Cardiac muscle cell (in vitro differentiated cells and primary cell): ENCODE results near the gene HYLS1. TPM values are rescaled to one million over a fixed set of nuclear protein-coding genes. Genes with fewer than 3 reads are reported as not detected.
"Not testable (repeated sequence)": the region's sequence is repeated elsewhere in the genome, so short reads cannot be mapped to it uniquely, and the experiment has no call there.

ENCODE experiments used
- DNase-seq, 2 donors: peaks; one replicate each; pipeline versions ENCODE4 v3.0.0 to v3.0.0-alpha.2; 2010 to 2017; ENCODE audit warnings: low read depth in 1 of 2, low spot score in 1 of 2
- H3K27ac ChIP-seq: fragments of 200-600 bp; sonication (generic); 2 replicates; pipeline ENCODE4 v1.5.1; 2016
- H3K27me3 ChIP-seq: fragments of 200-600 bp; sonication (generic); 2 replicates; pipeline ENCODE4 v1.6.0; 2016; ENCODE audit warnings: control low read depth
- H3K36me3 ChIP-seq: fragments of 200-600 bp; sonication (generic); 2 replicates; pipeline ENCODE4 v1.5.1; 2016; ENCODE audit warnings: control low read depth
- H3K4me1 ChIP-seq: fragments of 200-600 bp; sonication (generic); 2 replicates; pipeline ENCODE4 v1.8.1; 2017; ENCODE audit warnings: low read depth, mild to moderate bottlenecking, mixed run types
- H3K4me3 ChIP-seq: fragments of 200-600 bp; sonication (generic); 2 replicates; pipeline ENCODE4 v1.5.1; 2016; ENCODE audit warnings: mild to moderate bottlenecking
- H3K9me3 ChIP-seq: fragments of 200-600 bp; sonication (generic); 2 replicates; pipeline ENCODE4 v1.5.1; 2017; ENCODE audit warnings: low read depth, mild to moderate bottlenecking, control low read depth
- polyA plus RNA-seq: library from polyadenylated mRNA; unstranded; fragments of >200 nt; fragmentation: Nextera tagmentation; extraction: Ambion mirVana; gene quantifications from 2 replicates; pipeline ENCODE4 v1.2.1, GENCODE V29; 2016
- total RNA-seq: library from RNA; depleted of rRNA; stranded (reverse); fragments of >200 nt; gene quantifications from 2 replicates; pipeline ENCODE4 v1.2.3, GENCODE V29; 2016
- TF ChIP-seq, protein P1 (sequence below): IDR thresholded peaks from 2 replicates; pipeline ENCODE4 v1.5.1; 2012; ENCODE audit warnings: low read depth, mild to moderate bottlenecking, low read length

Gene HYLS1, protein sequence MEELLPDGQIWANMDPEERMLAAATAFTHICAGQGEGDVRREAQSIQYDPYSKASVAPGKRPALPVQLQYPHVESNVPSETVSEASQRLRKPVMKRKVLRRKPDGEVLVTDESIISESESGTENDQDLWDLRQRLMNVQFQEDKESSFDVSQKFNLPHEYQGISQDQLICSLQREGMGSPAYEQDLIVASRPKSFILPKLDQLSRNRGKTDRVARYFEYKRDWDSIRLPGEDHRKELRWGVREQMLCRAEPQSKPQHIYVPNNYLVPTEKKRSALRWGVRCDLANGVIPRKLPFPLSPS
- total RNA-seq (2.2 and 3.3 TPM in 2 replicates), polyA plus RNA-seq (4.8 and 5.3 TPM in 2 replicates)

DNA sequence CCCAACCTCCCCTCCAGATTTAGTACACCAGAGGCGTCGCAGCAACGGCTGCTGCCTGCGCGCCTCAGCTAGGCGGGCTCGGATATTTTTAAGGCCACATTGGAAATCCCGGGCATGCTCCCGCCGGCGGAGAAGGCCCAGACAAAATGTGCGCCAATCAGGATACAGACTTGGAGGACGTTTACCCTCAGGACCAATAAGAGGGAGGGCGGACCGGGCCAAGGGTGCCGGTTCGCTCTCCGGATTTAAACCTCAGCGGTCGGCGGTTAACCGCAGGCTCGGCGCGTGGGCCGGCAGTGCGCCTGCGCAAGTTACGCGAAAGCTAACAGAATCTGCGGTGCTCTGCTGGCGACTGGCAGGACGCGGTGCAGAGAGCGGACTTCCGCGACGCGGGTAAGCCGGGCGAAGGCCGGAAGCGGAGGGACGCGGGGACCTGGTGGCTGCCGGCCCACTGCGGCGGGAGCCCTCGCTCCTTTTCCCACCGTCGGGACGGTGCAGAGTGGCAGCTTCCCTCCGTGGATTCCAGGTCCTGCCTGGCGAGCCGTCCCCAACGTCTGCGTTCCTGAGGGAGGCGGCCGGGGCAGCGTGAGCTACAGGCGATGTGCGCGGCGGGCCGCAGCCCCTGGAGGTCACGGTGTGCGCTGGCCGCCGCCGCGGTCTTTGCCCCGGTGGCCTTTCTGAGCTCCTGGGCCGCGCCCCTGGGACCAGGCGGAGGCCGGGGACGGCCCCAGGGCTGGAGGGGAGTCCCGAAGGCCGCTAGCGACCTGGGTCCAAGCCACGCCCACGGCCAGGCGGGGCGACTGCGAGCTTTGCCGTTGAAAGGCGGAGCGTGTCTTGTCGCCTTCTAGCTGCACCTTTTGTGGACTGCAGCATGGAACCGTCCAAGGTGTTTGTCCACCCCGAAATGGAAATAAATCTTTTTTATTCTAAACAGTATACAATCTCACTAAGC is at the start of gene HYLS1:
TSS of gene HYLS1 (plus strand) at position 296 of the 952 bp plus-strand sequence. CDS start 11,701 bp downstream, outside the sequence.
- peak; percentile 77 to 99 for DNase-seq
- Histone ChIP-seq H3K27ac (peak within 1 kb of the TSS; percentile 36), H3K4me1 (no peaks in the 10 kb centered on the region), H3K36me3 (no peaks in the 10 kb centered on the region), H3K9me3 (no peaks in the 10 kb centered on the region), H3K27me3 (no peaks in the 10 kb centered on the region), H3K4me3 (peak within 1 kb of the TSS; percentile 48)
- TF ChIP-seq, protein P1, sequence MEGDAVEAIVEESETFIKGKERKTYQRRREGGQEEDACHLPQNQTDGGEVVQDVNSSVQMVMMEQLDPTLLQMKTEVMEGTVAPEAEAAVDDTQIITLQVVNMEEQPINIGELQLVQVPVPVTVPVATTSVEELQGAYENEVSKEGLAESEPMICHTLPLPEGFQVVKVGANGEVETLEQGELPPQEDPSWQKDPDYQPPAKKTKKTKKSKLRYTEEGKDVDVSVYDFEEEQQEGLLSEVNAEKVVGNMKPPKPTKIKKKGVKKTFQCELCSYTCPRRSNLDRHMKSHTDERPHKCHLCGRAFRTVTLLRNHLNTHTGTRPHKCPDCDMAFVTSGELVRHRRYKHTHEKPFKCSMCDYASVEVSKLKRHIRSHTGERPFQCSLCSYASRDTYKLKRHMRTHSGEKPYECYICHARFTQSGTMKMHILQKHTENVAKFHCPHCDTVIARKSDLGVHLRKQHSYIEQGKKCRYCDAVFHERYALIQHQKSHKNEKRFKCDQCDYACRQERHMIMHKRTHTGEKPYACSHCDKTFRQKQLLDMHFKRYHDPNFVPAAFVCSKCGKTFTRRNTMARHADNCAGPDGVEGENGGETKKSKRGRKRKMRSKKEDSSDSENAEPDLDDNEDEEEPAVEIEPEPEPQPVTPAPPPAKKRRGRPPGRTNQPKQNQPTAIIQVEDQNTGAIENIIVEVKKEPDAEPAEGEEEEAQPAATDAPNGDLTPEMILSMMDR, result peak; percentile 10

DNA sequence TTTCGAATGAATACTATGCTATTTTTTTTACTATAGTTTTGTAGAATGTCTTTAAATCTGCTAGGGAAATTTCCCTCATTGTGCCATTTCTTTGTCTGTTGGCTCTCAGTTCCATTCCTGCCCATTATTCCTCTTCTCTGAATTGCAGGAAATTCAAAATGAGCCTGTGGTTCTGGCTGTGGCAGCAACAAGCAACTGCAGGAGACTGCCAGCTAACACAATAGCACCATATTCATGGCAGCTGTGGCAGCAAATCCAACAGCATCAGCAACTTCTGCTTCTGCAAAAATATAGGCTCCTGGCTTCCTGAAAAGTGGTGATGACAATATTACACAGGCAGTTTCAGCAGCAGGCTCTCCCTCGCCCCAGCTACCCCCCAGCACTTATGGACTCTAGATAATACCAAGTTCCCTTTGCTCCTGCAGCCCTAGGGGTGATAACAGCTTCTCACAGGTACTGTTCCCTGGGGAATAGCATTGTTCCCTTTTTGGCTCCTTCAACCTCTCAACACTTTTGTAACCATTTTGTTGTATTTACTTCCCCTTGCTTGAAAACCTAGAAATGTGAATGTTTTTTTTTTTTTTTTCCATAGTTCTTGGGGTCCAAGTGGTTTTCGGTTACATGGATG is 45.0 kb upstream of the HYLS1 start:
- Histone ChIP-seq H3K4me3 (no peak overlapping the region), H3K9me3 (no peaks in the 10 kb centered on the region), H3K27ac (no peak overlapping the region), H3K36me3 (no peaks in the 10 kb centered on the region), H3K27me3 (no peaks in the 10 kb centered on the region), H3K4me1 (no peaks in the 10 kb centered on the region)
- DNase-seq, result no peak
- TF ChIP-seq, protein P1, result no peak

DNA sequence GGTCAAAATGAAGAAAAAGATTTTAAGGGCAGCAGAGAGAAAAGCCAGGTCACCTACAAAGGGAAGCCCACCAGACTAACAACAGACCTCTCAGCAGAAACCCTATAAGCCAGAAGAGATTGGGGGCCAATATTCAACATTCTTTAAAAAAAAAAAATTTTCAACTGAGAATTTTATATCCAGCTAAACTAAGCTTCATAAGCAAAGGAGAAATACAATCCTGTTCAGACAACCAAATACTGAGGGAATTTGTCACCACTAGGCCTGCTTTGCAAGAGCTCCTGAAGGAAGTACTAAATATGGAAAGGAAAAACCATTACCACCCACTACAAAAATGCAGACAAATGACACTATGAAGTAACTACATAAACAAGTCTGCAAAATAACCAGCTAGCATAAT is 41.3 kb upstream of the HYLS1 start:
- H3K36me3 ChIP-seq, result no peaks in the 10 kb centered on the region
- TF ChIP-seq, protein P1, result no peak

DNA sequence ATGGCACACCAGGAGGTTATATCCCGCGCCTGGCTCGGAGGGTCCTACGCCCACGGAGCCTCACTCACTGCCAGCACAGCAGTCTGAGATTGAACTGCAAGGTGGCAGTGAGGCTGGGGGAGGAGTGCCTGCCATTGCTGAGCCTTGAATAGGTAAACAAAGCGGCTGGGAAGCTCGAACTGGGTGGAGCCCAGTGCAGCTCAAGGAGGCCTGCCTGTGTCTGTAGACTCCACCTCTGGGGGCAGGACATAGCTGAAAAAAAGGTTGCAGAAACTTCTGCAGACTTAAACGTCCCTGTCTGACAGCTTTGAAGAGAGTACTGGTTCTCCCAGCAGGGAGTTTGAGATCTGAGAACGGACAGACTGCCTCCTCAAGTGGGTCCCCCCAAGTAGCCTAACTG is 29.8 kb upstream of the HYLS1 start:
- H3K4me3 ChIP-seq, H3K4me1 ChIP-seq, H3K36me3 ChIP-seq: not testable (repeated sequence)

More for the DNA sequence above, 41.3 kb upstream of the HYLS1 start:
- H3K27ac ChIP-seq, result no peak overlapping the region
- no peaks in the 10 kb centered on the region for H3K4me1 ChIP-seq
- H3K9me3 ChIP-seq, result no peaks in the 10 kb centered on the region
- no peak overlapping the region for H3K4me3 ChIP-seq
- no peaks in the 10 kb centered on the region for H3K27me3 ChIP-seq
- no peak for DNase-seq

DNA sequence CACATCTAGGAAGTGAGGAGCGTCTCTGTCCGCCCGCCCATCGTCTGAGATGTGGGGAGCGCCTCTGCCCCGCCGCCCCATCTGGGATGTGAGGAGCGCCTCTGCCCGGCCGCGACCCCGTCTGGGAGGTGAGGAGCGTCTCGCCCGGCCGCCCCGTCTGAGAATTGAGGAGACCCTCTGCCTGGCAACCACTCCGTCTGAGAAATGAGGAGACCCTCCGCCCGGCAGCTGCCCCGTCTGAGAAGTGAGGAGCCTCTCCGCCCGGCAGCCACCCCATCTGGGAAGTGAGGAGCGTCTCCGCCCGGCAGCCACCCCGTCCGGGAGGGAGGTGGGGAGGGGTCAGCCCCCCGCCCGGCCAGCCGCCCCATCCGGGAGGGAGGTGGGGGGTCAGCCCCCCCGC is 24.7 kb upstream of the HYLS1 start:
- not testable (repeated sequence) for H3K4me3 ChIP-seq, H3K27ac ChIP-seq, H3K9me3 ChIP-seq, DNase-seq, H3K4me1 ChIP-seq, H3K27me3 ChIP-seq, H3K36me3 ChIP-seq

More for the DNA sequence above, 29.8 kb upstream of the HYLS1 start:
- not testable (repeated sequence) for DNase-seq, H3K9me3 ChIP-seq, H3K27ac ChIP-seq, H3K27me3 ChIP-seq

DNA sequence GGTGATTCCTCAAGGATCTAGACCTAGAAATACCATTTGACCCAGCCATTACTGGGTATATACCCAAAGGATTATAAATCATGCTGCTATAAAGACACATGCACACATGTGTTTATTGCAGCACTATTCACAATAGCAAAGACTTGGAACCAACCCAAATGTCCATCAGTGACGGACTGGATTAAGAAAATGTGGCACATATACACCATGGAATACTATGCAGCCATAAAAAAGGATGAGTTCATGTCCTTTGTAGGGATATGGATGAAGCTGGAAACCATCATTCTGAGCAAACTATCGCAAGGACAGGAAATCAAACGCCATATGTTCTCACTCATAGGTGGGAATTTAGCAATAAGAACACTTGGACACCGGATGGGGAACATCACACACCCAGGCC is 22.1 kb upstream of the HYLS1 start:
- H3K27ac ChIP-seq, H3K4me3 ChIP-seq, H3K27me3 ChIP-seq, H3K4me1 ChIP-seq, H3K9me3 ChIP-seq, DNase-seq, H3K36me3 ChIP-seq: not testable (repeated sequence)
